Endothelial cell of umbilical vein (primary cell): ENCODE results near the gene PABPN1.

ENCODE experiments used
- CTCF ChIP-seq, 2 donors: IDR thresholded peaks; 1 replicate in 1 of 2; 2 replicates in 1 of 2; pipeline ENCODE4 v1.5.1; 2011; ENCODE audit warnings: low read length in 2 of 2, mild to moderate bottlenecking in 2 of 2, moderate library complexity in 2 of 2, control low read depth in 1 of 2, inconsistent platforms in 1 of 2, low read depth in 1 of 2; ENCODE audit not compliant: insufficient read depth in 1 of 2; ENCODE audit errors: extremely low read depth in 1 of 2
- EZH2 ChIP-seq: IDR thresholded peaks from 2 replicates; pipeline ENCODE4 v1.6.1; 2012; ENCODE audit warnings: borderline replicate concordance, low read depth, mild to moderate bottlenecking, moderate library complexity, low read length, inconsistent platforms; ENCODE audit not compliant: severe bottlenecking
- FOS ChIP-seq: IDR thresholded peaks from 2 replicates; pipeline ENCODE4 v1.6.1; 2011; ENCODE audit warnings: mild to moderate bottlenecking, low read length, moderate library complexity, borderline replicate concordance; ENCODE audit not compliant: insufficient read depth
- GATA2 ChIP-seq: IDR thresholded peaks from 2 replicates; pipeline ENCODE4 v1.7.0; 2011; ENCODE audit warnings: low read depth, mild to moderate bottlenecking, moderate library complexity, mixed read lengths, low read length; ENCODE audit not compliant: insufficient read length, insufficient read depth
- JUN ChIP-seq: IDR thresholded peaks from 2 replicates; pipeline ENCODE4 v1.6.1; 2011; ENCODE audit warnings: borderline replicate concordance, low read depth; ENCODE audit not compliant: insufficient read length, insufficient read depth
- MYC ChIP-seq: IDR thresholded peaks from one replicate; pipeline ENCODE4 v1.6.1; 2011; ENCODE audit warnings: mild to moderate bottlenecking, low read depth, low read length
- POLR2A ChIP-seq: IDR thresholded peaks from 2 replicates; pipeline ENCODE4 v1.6.1; 2012; ENCODE audit warnings: low read depth, mild to moderate bottlenecking, control low read depth, low read length
- POLR2AphosphoS5 ChIP-seq: IDR thresholded peaks from 2 replicates; pipeline ENCODE4 v1.6.1; 2012; ENCODE audit warnings: low read depth, mild to moderate bottlenecking, control low read depth, low read length, moderate library complexity; ENCODE audit not compliant: insufficient read depth

DNA sequence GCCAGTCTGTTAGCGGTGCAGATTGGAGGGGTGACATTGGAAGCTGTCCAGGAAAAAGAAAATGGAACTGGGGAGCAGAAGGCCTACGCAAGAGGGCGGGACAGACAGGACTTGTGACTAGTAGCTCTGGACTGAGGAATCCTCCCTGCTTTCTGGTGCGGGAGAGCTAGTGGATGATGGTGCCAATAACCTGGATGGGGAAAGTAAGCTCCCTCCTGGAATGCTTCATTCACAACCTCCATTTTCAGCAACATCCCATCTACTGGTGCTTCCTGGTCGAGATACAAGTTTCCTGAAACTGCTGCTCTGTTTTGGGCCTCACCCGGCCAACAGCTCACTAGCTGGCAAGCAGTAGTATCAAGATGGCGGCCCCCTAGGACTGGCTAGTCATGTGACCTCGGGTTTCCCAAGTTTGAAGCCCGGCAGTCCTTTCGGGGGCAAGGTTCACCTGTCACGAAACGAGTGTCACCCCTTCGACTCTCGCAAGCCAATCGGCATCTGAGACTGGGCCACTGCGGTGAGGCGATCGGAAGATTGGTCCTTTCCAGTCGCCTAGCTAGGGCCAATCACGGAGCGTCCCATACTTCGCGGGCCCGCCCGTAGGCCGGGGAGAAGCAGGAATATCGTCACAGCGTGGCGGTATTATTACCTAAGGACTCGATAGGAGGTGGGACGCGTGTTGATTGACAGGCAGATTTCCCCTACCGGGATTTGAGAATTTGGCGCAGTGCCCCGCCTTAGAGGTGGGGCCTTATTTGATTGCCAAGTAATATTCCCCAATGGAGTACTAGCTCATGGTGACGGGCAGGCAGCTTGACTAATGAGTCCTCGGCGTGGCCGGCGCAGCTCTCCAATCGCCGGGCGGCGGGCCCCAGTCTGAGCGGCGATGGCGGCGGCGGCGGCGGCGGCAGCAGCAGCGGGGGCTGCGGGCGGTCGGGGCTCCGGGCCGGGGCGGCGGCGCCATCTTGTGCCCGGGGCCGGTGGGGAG lies at the start of gene PABPN1:
- no peak for TF ChIP-seq CTCF (IDR thresholded peaks at IDR 0.05; ENCODE audit: extremely low read depth in 1 of 2, insufficient read depth in 1 of 2, low read depth in 1 of 2, low read length in 2 of 2)
- TF ChIP-seq POLR2AphosphoS5 = peak; percentile 71
- no peak for TF ChIP-seq FOS
- no peak for TF ChIP-seq EZH2
- TF ChIP-seq JUN = no peak
- TF ChIP-seq GATA2 = no peak
- TF ChIP-seq MYC = no peak
- peak; percentile 1 for TF ChIP-seq POLR2A
